Measurements from ENCODE around the gene SNRNP70. TPM values are rescaled to one million over a fixed set of nuclear protein-coding genes. Genes with fewer than 3 reads are reported as not detected.

Gene SNRNP70
- total and polyA plus RNA-seq, 2 of the 13 experiments (the other 11 are each of a cell fraction or from before 2014, with no cell fraction given), result 150 to 210 TPM

DNA sequence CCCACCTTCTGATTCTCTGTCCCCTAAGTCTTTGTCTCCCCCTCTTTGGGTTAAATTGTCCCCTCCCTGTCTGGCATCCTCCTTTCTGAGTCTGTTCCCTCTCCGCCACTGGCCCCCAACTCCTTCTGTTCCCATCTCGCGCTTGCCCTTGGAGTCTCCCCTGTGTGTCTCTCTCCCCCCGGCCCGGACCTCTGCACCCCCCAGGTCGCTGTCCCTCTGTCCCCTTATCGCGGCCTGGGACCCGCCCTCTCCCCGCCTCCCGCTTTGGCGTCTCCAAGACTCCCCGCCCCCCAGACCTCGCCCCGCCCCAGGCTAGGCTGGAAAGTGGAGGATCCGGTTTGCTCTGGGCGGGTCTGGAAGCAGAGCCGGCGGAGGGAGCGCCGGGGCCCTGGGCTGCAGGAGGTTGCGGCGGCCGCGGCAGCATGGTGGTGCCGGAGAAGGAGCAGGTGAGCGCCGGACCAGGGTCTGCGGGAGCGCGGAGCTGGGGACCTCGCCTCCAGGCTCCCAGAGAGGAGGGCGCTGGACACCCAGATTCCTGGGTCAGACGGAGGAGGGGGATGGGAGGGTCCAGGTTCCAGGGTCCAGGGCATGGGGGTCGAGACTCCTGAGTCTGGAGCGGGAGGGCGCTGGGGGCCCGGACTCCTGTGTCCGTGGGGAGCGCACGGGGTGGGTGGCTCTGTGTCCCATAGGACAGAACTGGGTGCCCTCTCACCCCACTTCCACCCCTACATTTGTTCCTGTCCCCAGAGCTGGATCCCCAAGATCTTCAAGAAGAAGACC lies 72.4 kb downstream of the SNRNP70 start, which contains the start of gene TRPM4 (continued):
- TF ChIP-seq, protein P1, sequence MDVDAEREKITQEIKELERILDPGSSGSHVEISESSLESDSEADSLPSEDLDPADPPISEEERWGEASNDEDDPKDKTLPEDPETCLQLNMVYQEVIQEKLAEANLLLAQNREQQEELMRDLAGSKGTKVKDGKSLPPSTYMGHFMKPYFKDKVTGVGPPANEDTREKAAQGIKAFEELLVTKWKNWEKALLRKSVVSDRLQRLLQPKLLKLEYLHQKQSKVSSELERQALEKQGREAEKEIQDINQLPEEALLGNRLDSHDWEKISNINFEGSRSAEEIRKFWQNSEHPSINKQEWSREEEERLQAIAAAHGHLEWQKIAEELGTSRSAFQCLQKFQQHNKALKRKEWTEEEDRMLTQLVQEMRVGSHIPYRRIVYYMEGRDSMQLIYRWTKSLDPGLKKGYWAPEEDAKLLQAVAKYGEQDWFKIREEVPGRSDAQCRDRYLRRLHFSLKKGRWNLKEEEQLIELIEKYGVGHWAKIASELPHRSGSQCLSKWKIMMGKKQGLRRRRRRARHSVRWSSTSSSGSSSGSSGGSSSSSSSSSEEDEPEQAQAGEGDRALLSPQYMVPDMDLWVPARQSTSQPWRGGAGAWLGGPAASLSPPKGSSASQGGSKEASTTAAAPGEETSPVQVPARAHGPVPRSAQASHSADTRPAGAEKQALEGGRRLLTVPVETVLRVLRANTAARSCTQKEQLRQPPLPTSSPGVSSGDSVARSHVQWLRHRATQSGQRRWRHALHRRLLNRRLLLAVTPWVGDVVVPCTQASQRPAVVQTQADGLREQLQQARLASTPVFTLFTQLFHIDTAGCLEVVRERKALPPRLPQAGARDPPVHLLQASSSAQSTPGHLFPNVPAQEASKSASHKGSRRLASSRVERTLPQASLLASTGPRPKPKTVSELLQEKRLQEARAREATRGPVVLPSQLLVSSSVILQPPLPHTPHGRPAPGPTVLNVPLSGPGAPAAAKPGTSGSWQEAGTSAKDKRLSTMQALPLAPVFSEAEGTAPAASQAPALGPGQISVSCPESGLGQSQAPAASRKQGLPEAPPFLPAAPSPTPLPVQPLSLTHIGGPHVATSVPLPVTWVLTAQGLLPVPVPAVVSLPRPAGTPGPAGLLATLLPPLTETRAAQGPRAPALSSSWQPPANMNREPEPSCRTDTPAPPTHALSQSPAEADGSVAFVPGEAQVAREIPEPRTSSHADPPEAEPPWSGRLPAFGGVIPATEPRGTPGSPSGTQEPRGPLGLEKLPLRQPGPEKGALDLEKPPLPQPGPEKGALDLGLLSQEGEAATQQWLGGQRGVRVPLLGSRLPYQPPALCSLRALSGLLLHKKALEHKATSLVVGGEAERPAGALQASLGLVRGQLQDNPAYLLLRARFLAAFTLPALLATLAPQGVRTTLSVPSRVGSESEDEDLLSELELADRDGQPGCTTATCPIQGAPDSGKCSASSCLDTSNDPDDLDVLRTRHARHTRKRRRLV (CRISPR knock-in tag; IDR thresholded peaks at IDR 0.05), result no peak
- TF ChIP-seq, protein P2, sequence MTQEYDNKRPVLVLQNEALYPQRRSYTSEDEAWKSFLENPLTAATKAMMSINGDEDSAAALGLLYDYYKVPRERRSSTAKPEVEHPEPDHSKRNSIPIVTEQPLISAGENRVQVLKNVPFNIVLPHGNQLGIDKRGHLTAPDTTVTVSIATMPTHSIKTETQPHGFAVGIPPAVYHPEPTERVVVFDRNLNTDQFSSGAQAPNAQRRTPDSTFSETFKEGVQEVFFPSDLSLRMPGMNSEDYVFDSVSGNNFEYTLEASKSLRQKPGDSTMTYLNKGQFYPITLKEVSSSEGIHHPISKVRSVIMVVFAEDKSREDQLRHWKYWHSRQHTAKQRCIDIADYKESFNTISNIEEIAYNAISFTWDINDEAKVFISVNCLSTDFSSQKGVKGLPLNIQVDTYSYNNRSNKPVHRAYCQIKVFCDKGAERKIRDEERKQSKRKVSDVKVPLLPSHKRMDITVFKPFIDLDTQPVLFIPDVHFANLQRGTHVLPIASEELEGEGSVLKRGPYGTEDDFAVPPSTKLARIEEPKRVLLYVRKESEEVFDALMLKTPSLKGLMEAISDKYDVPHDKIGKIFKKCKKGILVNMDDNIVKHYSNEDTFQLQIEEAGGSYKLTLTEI (CRISPR knock-in tag; conservative IDR thresholded peaks at IDR 0.05), result no peak
- TF ChIP-seq NR2F6 (IDR thresholded peaks at IDR 0.05), result no peak
- no peak for TF ChIP-seq NR2F6 (CRISPR knock-in tag; IDR thresholded peaks at IDR 0.05)
- TF ChIP-seq ZNF597 (CRISPR knock-in tag; IDR thresholded peaks at IDR 0.05), result no peak
- TF ChIP-seq, protein P3, sequence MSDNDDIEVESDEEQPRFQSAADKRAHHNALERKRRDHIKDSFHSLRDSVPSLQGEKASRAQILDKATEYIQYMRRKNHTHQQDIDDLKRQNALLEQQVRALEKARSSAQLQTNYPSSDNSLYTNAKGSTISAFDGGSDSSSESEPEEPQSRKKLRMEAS (IDR thresholded peaks at IDR 0.05), result peak; percentile 56; the same call in 1 of the 2 replicates
- no peak for TF ChIP-seq ZNF850 (CRISPR knock-in tag; conservative IDR thresholded peaks at IDR 0.05)
- TF ChIP-seq ZSCAN29 (CRISPR knock-in tag; conservative IDR thresholded peaks at IDR 0.05), result peak; percentile 78; the same call in 1 of the 2 replicates
- TF ChIP-seq ZBTB3 (CRISPR knock-in tag; IDR thresholded peaks at IDR 0.05; ENCODE audit: borderline replicate concordance, low read depth), result no peak
- no peak for TF ChIP-seq KDM4B (CRISPR knock-in tag; IDR thresholded peaks at IDR 0.05)
- TF ChIP-seq ZMYM2 (CRISPR knock-in tag; IDR thresholded peaks at IDR 0.05), result 0 out of 2 replicates have a peak, but pooled peaks have one; percentile 24
- TF ChIP-seq ZFX (CRISPR knock-in tag; IDR thresholded peaks at IDR 0.05; ENCODE audit: low read depth), result peak; percentile 60
- peak; percentile 25; the same call in 1 of the 2 replicates for TF ChIP-seq GATA4 (IDR thresholded peaks at IDR 0.05; ENCODE audit: borderline replicate concordance, low read depth)
- no peak for TF ChIP-seq LCORL (IDR thresholded peaks at IDR 0.05)
- TF ChIP-seq LCORL (CRISPR knock-in tag; IDR thresholded peaks at IDR 0.05), result peak; percentile 31; the same call in 1 of the 2 replicates
- no peak for TF ChIP-seq HMGXB4 (CRISPR knock-in tag; IDR thresholded peaks at IDR 0.05; ENCODE audit: borderline replicate concordance in 1 of 2, low read depth in 1 of 2)
- TF ChIP-seq ZNF563 (CRISPR knock-in tag; IDR thresholded peaks at IDR 0.05), result peak; percentile 55; the same call in 1 of the 2 replicates
- TF ChIP-seq ZNF766 (CRISPR knock-in tag; IDR thresholded peaks at IDR 0.05; ENCODE audit: borderline replicate concordance), result no peak
- peak; percentile 42 for TF ChIP-seq MED1 (CRISPR knock-in tag; IDR thresholded peaks at IDR 0.05)
- TF ChIP-seq CBFB (CRISPR knock-in tag; IDR thresholded peaks at IDR 0.05), result no peak
